HepG2 (cell line): ENCODE measurements around the gene AXIN2. TPM values are rescaled to one million over a fixed set of nuclear protein-coding genes. Genes with fewer than 3 reads are reported as not detected.
A peak's percentile ranks its signal among the peaks of the same experiment; 100 is the strongest.

Experiments used
- GFI1 ChIP-seq: sonication (generic); formaldehyde crosslinking; IDR thresholded peaks from 2 replicates; pipeline ENCODE4 v1.5.0; 2020; ENCODE audit warnings: missing genetic modification reagents, mild to moderate bottlenecking, borderline replicate concordance
- HHEX ChIP-seq: IDR thresholded peaks from 2 replicates; pipeline ENCODE4 v1.6.1; 2016; ENCODE audit warnings: control low read depth
- HNF1B ChIP-seq: sonication (generic); formaldehyde crosslinking; IDR thresholded peaks from 2 replicates; pipeline ENCODE4 v1.5.1; 2020; ENCODE audit warnings: mild to moderate bottlenecking, moderate library complexity, missing genetic modification reagents
- PHF21A ChIP-seq: sonication (generic); formaldehyde crosslinking; IDR thresholded peaks from 2 replicates; pipeline ENCODE4 v1.5.0; 2020; ENCODE audit warnings: mild to moderate bottlenecking, missing genetic modification reagents
- RARG ChIP-seq: sonication (generic); formaldehyde crosslinking; IDR thresholded peaks from 2 replicates; pipeline ENCODE4 v1.4.0; 2020; ENCODE audit warnings: low read depth, mild to moderate bottlenecking, missing genetic modification reagents
- RXRB ChIP-seq: IDR thresholded peaks from 2 replicates; pipeline ENCODE4 v1.6.1; 2016; ENCODE audit warnings: borderline replicate concordance, missing genetic modification reagents, missing compliant biosample characterization
- SOX5 ChIP-seq: IDR thresholded peaks from 2 replicates; pipeline ENCODE4 v1.6.1; 2016; ENCODE audit warnings: borderline replicate concordance
- TFE3 ChIP-seq: IDR thresholded peaks from 2 replicates; pipeline ENCODE4 v1.6.1; 2016
- ZBTB1 ChIP-seq: sonication (generic); formaldehyde crosslinking; IDR thresholded peaks from 2 replicates; pipeline ENCODE4 v1.4.0; 2020; ENCODE audit warnings: missing genetic modification reagents, borderline replicate concordance
- ZFP37 ChIP-seq: sonication (generic); formaldehyde crosslinking; IDR thresholded peaks from 2 replicates; pipeline ENCODE4 v1.4.0; 2020; ENCODE audit warnings: missing genetic modification reagents, borderline replicate concordance
- ZNF234 ChIP-seq: sonication (generic); formaldehyde crosslinking; conservative IDR thresholded peaks from 2 replicates; pipeline ENCODE4 v1.5.1; 2020; ENCODE audit warnings: mild to moderate bottlenecking, missing genetic modification reagents
- ZNF362 ChIP-seq: sonication (generic); formaldehyde crosslinking; IDR thresholded peaks from 2 replicates; pipeline ENCODE4 v1.4.0; 2020; ENCODE audit warnings: missing genetic modification reagents, mild to moderate bottlenecking, borderline replicate concordance
- ZNF503 ChIP-seq: sonication (generic); formaldehyde crosslinking; IDR thresholded peaks from 2 replicates; pipeline ENCODE4 v1.4.0; 2020; ENCODE audit warnings: missing genetic modification reagents
- polyA plus RNA-seq, 8 experiments: library from polyadenylated mRNA; depleted of rRNA in 3 of 8; stranded (reverse) in 7 of 8; unstranded in 1 of 8; fragments of >200 nt; fragmentation: Illumina TruSeq in 4 of 8; extraction: Trizol in 4 of 8; gene quantifications; 2 replicates each; pipeline versions ENCODE4 v1.2.1 to v1.2.3, GENCODE V29; 2011 to 2016; ENCODE audit warnings: low read depth in 4 of 8, missing spikeins in 1 of 8, mixed read lengths in 1 of 8; ENCODE audit not compliant: insufficient read depth in 1 of 8
- total RNA-seq, 5 experiments: library from RNA; depleted of rRNA; stranded (reverse); fragments of >200 nt; fragmentation: Illumina TruSeq; extraction: Trizol; gene quantifications; 2 replicates each; pipeline ENCODE4 v1.2.3, GENCODE V29; 2016; ENCODE audit warnings: low read depth in 1 of 5
- TF ChIP-seq, protein P1 (sequence below): sonication (generic); formaldehyde crosslinking; IDR thresholded peaks from 2 replicates; pipeline ENCODE4 v1.4.0; 2020; ENCODE audit warnings: missing genetic modification reagents
- TF ChIP-seq, protein P2 (sequence below): sonication (generic); formaldehyde crosslinking; IDR thresholded peaks from 2 replicates; pipeline ENCODE4 v1.5.1; 2020; ENCODE audit warnings: missing genetic modification reagents, mild to moderate bottlenecking, borderline replicate concordance
- TF ChIP-seq, protein P3 (sequence below): sonication (generic); formaldehyde crosslinking; IDR thresholded peaks from 2 replicates; pipeline ENCODE4 v1.5.1; 2020; ENCODE audit warnings: missing genetic modification reagents, mild to moderate bottlenecking, borderline replicate concordance

The AXIN2 gene
- total and polyA plus RNA-seq, 2 of the 13 experiments (the other 11 are each of a cell fraction or from before 2014, with no cell fraction given), result 58.6 to 63.4 TPM

DNA sequence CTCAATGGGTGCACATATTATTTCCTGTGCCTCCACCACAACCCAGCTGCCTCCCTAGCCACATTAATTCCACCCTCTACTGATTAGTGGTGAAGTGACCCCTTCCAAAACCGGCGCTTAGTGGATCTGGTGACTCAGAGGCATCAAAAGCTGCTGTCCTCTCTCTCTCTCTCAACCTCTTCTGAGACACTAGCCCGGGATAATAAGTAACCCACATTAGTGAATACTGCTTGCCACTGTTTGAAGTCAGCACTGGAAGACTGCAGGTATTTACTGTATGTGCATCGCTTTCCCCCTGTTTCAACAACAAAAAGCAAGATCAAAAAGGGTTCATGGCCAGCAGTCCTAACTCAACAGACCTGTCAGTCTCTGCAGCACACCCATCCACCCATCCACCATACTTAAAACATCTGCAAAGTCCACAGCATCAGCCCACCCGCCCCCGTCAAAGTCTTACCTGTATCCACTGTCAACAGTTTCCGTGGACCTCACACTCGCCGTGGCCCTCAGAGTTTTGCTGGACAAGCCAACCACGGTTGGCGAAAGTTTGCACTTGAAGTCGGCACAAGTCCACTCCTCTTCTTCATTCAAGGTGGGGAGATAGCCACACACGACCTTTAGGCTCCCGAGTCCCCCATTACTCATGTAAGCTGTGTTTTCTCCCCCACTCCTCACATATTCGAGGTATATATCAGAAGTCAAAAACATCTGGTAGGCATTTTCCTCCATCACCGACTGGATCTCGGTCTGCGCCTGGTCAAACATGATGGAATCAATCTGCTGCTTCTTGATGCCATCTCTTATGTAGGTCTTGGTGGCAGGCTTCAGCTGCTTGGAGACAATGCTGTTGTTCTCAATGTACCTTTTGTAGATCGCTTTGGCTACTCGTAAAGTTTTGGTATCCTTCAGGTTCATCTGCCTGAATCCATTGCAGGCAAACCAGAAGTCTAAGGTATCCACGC, 3.8 kb downstream of the AXIN2 start (continued):
- TF ChIP-seq, protein P1, sequence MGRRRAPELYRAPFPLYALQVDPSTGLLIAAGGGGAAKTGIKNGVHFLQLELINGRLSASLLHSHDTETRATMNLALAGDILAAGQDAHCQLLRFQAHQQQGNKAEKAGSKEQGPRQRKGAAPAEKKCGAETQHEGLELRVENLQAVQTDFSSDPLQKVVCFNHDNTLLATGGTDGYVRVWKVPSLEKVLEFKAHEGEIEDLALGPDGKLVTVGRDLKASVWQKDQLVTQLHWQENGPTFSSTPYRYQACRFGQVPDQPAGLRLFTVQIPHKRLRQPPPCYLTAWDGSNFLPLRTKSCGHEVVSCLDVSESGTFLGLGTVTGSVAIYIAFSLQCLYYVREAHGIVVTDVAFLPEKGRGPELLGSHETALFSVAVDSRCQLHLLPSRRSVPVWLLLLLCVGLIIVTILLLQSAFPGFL (CRISPR knock-in tag), result no peak
- TF ChIP-seq ZNF362 (CRISPR knock-in tag), result peak; percentile 80; the same call in 1 of the 2 replicates
- TF ChIP-seq HNF1B, result peak; percentile 99
- peak; percentile 71 for TF ChIP-seq TFE3
- no peak for TF ChIP-seq ZNF234 (CRISPR knock-in tag)
- TF ChIP-seq SOX5 (CRISPR knock-in tag), result peak; percentile 93
- TF ChIP-seq, protein P2, sequence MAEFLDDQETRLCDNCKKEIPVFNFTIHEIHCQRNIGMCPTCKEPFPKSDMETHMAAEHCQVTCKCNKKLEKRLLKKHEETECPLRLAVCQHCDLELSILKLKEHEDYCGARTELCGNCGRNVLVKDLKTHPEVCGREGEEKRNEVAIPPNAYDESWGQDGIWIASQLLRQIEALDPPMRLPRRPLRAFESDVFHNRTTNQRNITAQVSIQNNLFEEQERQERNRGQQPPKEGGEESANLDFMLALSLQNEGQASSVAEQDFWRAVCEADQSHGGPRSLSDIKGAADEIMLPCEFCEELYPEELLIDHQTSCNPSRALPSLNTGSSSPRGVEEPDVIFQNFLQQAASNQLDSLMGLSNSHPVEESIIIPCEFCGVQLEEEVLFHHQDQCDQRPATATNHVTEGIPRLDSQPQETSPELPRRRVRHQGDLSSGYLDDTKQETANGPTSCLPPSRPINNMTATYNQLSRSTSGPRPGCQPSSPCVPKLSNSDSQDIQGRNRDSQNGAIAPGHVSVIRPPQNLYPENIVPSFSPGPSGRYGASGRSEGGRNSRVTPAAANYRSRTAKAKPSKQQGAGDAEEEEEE (CRISPR knock-in tag), result no peak; the same call in 1 of the 2 replicates
- TF ChIP-seq ZNF503 (CRISPR knock-in tag), result peak; percentile 97
- TF ChIP-seq RARG (CRISPR knock-in tag), result no peak
- peak; percentile 85 for TF ChIP-seq HHEX
- no peak for TF ChIP-seq ZBTB1
- peak; percentile 94 for TF ChIP-seq RXRB (CRISPR knock-in tag)
- TF ChIP-seq PHF21A (CRISPR knock-in tag), result peak; percentile 80
- peak; percentile 77 for TF ChIP-seq GFI1 (CRISPR knock-in tag)
- 0 out of 2 replicates have a peak, but pooled peaks have one; percentile 70 for TF ChIP-seq ZFP37 (CRISPR knock-in tag)
- TF ChIP-seq, protein P3, sequence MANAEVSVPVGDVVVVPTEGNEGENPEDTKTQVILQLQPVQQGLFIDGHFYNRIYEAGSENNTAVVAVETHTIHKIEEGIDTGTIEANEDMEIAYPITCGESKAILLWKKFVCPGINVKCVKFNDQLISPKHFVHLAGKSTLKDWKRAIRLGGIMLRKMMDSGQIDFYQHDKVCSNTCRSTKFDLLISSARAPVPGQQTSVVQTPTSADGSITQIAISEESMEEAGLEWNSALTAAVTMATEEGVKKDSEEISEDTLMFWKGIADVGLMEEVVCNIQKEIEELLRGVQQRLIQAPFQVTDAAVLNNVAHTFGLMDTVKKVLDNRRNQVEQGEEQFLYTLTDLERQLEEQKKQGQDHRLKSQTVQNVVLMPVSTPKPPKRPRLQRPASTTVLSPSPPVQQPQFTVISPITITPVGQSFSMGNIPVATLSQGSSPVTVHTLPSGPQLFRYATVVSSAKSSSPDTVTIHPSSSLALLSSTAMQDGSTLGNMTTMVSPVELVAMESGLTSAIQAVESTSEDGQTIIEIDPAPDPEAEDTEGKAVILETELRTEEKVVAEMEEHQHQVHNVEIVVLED (CRISPR knock-in tag), result peak; percentile 62; the same call in 1 of the 2 replicates
